GM21576 (cell line): ENCODE results near the gene PPCDC.

Source experiments
- ATAC-seq: cut with Tn5 transposase; IDR thresholded peaks from one replicate; pipeline ENCODE4 v1.9.1; 2021; ENCODE audit warnings: mild to moderate bottlenecking, moderate library complexity; ENCODE audit not compliant: unreplicated experiment

Gene PPCDC

GRCh38 chr15:75008629-75009326 lies 14.6 kb upstream of the PPCDC start:
- peak; percentile 68 for ATAC-seq

GRCh38 chr15:75016431-75016830 lies 7.0 kb upstream of the PPCDC start:
- ATAC-seq = no peak

- ATAC-seq = no peak
These were observed 3.5 kb upstream of the PPCDC start for GRCh38 chr15:75019916-75020315.

- ATAC-seq = no peak
These were observed 2.0 kb upstream of the PPCDC start for GRCh38 chr15:75021341-75021740.

- no peak for ATAC-seq
These were observed 608 bp upstream of the PPCDC start for GRCh38 chr15:75022783-75023180.

GRCh38 chr15:75023872-75024636 lies 664 bp downstream of the PPCDC start:
- no peak for ATAC-seq

GRCh38 chr15:75025107-75025506 lies 1.7 kb downstream of the PPCDC start:
- no peak for ATAC-seq

GRCh38 chr15:75025548-75026260 lies 2.3 kb downstream of the PPCDC start:
- ATAC-seq = no peak

GRCh38 chr15:75027551-75027950 lies 4.2 kb downstream of the PPCDC start:
- ATAC-seq = no peak

GRCh38 chr15:75028991-75029377 lies 5.6 kb downstream of the PPCDC start:
- ATAC-seq = no peak

GRCh38 chr15:75029378-75030022 lies 6.1 kb downstream of the PPCDC start:
- peak; percentile 53 for ATAC-seq

GRCh38 chr15:75030023-75030413 lies 6.6 kb downstream of the PPCDC start:
- no peak for ATAC-seq

GRCh38 chr15:75030424-75030823 lies 7.0 kb downstream of the PPCDC start:
- no peak for ATAC-seq

- no peak for ATAC-seq
These were observed 8.5 kb downstream of the PPCDC start for GRCh38 chr15:75031848-75032247.

- no peak for ATAC-seq
These were observed 9.0 kb downstream of the PPCDC start for GRCh38 chr15:75032395-75032794.

GRCh38 chr15:75033809-75034208 lies 10.4 kb downstream of the PPCDC start:
- ATAC-seq = no peak

- no peak for ATAC-seq
These were observed 11.2 kb downstream of the PPCDC start for GRCh38 chr15:75034615-75035014.

GRCh38 chr15:75036212-75036616 lies 12.8 kb downstream of the PPCDC start:
- ATAC-seq = no peak

GRCh38 chr15:75037685-75038084 lies 14.3 kb downstream of the PPCDC start:
- ATAC-seq = no peak

GRCh38 chr15:75038231-75038630 lies 14.8 kb downstream of the PPCDC start:
- no peak for ATAC-seq

GRCh38 chr15:75042730-75043508 lies 19.5 kb downstream of the PPCDC start:
- ATAC-seq = peak; percentile 66
